Caco-2 (cell line): ENCODE results near the gene MMP20. TPM values are rescaled to one million over a fixed set of nuclear protein-coding genes. Genes with fewer than 3 reads are reported as not detected.

Experiments
- BruUV-seq: library from RNA; stranded (reverse); fragments of 400-500 nt; replicated peaks from 2 replicates; lab custom pipeline; 2021; lab: Mats Ljungman, UMichigan
- CTCF ChIA-PET: fragments of 300-600 bp; sonication (Branson Sonifier 250); formaldehyde crosslinking; loops from one replicate; lab custom pipeline; 2022; ENCODE audit warnings: antibody characterized with exemption; lab: Charles Lee
- POLR2A ChIA-PET: fragments of 300-600 bp; sonication (Branson Sonifier 250); formaldehyde crosslinking; loops from one replicate; lab custom pipeline; 2022; ENCODE audit warnings: antibody characterized with exemption; lab: Charles Lee
- DNase-seq, 2 experiments: peaks; one replicate each; pipeline versions ENCODE4 v3.0.0 to v3.0.0-alpha.2; 2020 to 2022
- H3K27me3 ChIP-seq: replicated peaks from 2 replicates; pipeline ENCODE4 v1.6.0; 2011; ENCODE audit warnings: low read length; ENCODE audit not compliant: control insufficient read depth, insufficient read depth
- H3K36me3 ChIP-seq: 2 replicates; pipeline ENCODE4 v1.5.1; 2011; ENCODE audit warnings: low read length; ENCODE audit not compliant: control insufficient read depth, insufficient read depth
- H3K4me1 ChIP-seq: fragments of 250-450 bp; sonication (Bioruptor Pico); 2 replicates; pipeline ENCODE4 v1.5.1; 2020; ENCODE audit warnings: mild to moderate bottlenecking
- H3K4me3 ChIP-seq: 2 replicates; pipeline ENCODE4 v1.5.1; 2011; ENCODE audit warnings: low read depth, mild to moderate bottlenecking, control low read depth, low read length
- H3K9me3 ChIP-seq: fragments of 250-450 bp; sonication (Bioruptor Pico); 2 replicates; pipeline ENCODE4 v1.5.1; 2020; ENCODE audit warnings: mild to moderate bottlenecking, moderate library complexity
- H3K27ac Mint-ChIP-seq: one replicate; pipeline ENCODE4 v1.8.0; 2022; ENCODE audit warnings: mixed read lengths; ENCODE audit not compliant: unreplicated experiment
- H3K27me3 Mint-ChIP-seq: one replicate; pipeline ENCODE4 v1.8.0; 2022; ENCODE audit warnings: mixed read lengths; ENCODE audit not compliant: insufficient read depth, unreplicated experiment
- H3K36me3 Mint-ChIP-seq: one replicate; pipeline ENCODE4 v1.8.0; 2022; ENCODE audit warnings: mild to moderate bottlenecking, mixed read lengths; ENCODE audit not compliant: insufficient read depth, unreplicated experiment
- H3K4me1 Mint-ChIP-seq: one replicate; pipeline ENCODE4 v1.8.0; 2022; ENCODE audit warnings: low read depth, mixed read lengths; ENCODE audit not compliant: unreplicated experiment
- H3K4me3 Mint-ChIP-seq: one replicate; pipeline ENCODE4 v1.8.0; 2022; ENCODE audit warnings: mild to moderate bottlenecking, moderate library complexity, mixed read lengths; ENCODE audit not compliant: unreplicated experiment
- H3K9me3 Mint-ChIP-seq: one replicate; pipeline ENCODE4 v1.8.0; 2022; ENCODE audit warnings: mixed read lengths; ENCODE audit not compliant: unreplicated experiment
- CTCF ChIP-seq, 2 experiments: fragments of 200-600 bp in 1 of 2; IDR thresholded peaks; 1 replicate in 1 of 2; 2 replicates in 1 of 2; pipeline versions ENCODE4 v1.5.1 to v1.8.0; 2011 to 2022; ENCODE audit warnings: antibody characterized with exemption in 1 of 2, control low read depth in 1 of 2, inconsistent platforms in 1 of 2, low read depth in 1 of 2, low read length in 1 of 2, mild to moderate bottlenecking in 1 of 2, moderate library complexity in 1 of 2; ENCODE audit not compliant: insufficient read depth in 1 of 2, severe bottlenecking in 1 of 2, unreplicated experiment in 1 of 2
- intact Hi-C: fragments of 100-400 bp; cut with micrococcal nuclease; formaldehyde crosslinking; loops from one replicate; pipeline ENCODE4 v1.10.0; 2022; ENCODE audit not compliant: unreplicated experiment
- total RNA-seq: library from RNA; stranded (reverse); gene quantifications from 2 replicates; pipeline ENCODE4 v1.2.3, GENCODE V29; 2022

MMP20 gene
- total RNA-seq, 1 experiment from 2014 or later = not detected

- Histone ChIP-seq H3K27me3 (no peaks in the 10 kb centered on the region), H3K36me3 (no peaks in the 10 kb centered on the region), H3K4me3 (no peak overlapping the region), H3K4me1 (no peaks in the 10 kb centered on the region), H3K9me3 (peaks cover 13% of the 10 kb centered on the region; the same call in 1 of the 2 replicates)
- peaks cover 11% of the 10 kb centered on the region for H3K27me3 Mint-ChIP-seq
- H3K4me3 Mint-ChIP-seq = no peak overlapping the region
- H3K27ac Mint-ChIP-seq = no peak overlapping the region
- CTCF ChIA-PET = interaction anchor here (2.9 kb wide), 1 partner anchor 12 kb away, joined by 11 read pairs; no protein-coding TSS in a partner anchor
- peaks cover 5% of the 10 kb centered on the region for H3K36me3 Mint-ChIP-seq
- H3K4me1 Mint-ChIP-seq = no peaks in the 10 kb centered on the region
- peaks cover 19% of the 10 kb centered on the region for H3K9me3 Mint-ChIP-seq
- intact Hi-C loops = no loop called here
- DNase-seq = no peak
- TF ChIP-seq CTCF (IDR thresholded peaks at IDR 0.05; ENCODE audit: insufficient read depth in 1 of 2, low read depth in 1 of 2, low read length in 1 of 2, severe bottlenecking in 1 of 2, unreplicated experiment in 1 of 2) = no peak
- POLR2A ChIA-PET = no interaction called here
- BruUV-seq = no TSS peak
Observed at GRCh38 chr11:102654761-102655160, 29.6 kb upstream of the MMP20 start.

- BruUV-seq = no TSS peak
- CTCF ChIA-PET = interaction anchor here (2.9 kb wide), 1 partner anchor 13 kb away, joined by 11 read pairs; no protein-coding TSS in a partner anchor
- intact Hi-C loops = no loop called here
- no peak for DNase-seq
- Mint-ChIP-seq H3K27me3 (peaks cover 8% of the 10 kb centered on the region), H3K27ac (no peak overlapping the region), H3K4me3 (no peak overlapping the region), H3K4me1 (no peaks in the 10 kb centered on the region), H3K9me3 (peaks cover 19% of the 10 kb centered on the region), H3K36me3 (peaks cover 5% of the 10 kb centered on the region)
- Histone ChIP-seq H3K27me3 (no peaks in the 10 kb centered on the region), H3K36me3 (no peaks in the 10 kb centered on the region), H3K9me3 (peaks cover 13% of the 10 kb centered on the region; the same call in 1 of the 2 replicates), H3K4me3 (no peak overlapping the region), H3K4me1 (no peaks in the 10 kb centered on the region)
- no peak for TF ChIP-seq CTCF (IDR thresholded peaks at IDR 0.05; ENCODE audit: insufficient read depth in 1 of 2, low read depth in 1 of 2, low read length in 1 of 2, severe bottlenecking in 1 of 2, unreplicated experiment in 1 of 2)
- POLR2A ChIA-PET = no interaction called here
Observed at GRCh38 chr11:102653744-102654291, 28.7 kb upstream of the MMP20 start.

- no peak for DNase-seq
- H3K36me3 ChIP-seq = no peaks in the 10 kb centered on the region
- ChIA-PET POLR2A (interaction anchor here (0.7 kb wide), 1 partner anchor 272 kb away, joined by 3 read pairs; no protein-coding TSS in a partner anchor), CTCF (no interaction called here)
- no peaks in the 10 kb centered on the region for H3K4me1 Mint-ChIP-seq
- H3K27me3 ChIP-seq = no peaks in the 10 kb centered on the region
- H3K36me3 Mint-ChIP-seq = no peaks in the 10 kb centered on the region
- intact Hi-C loops = no loop called here
- TF ChIP-seq CTCF (IDR thresholded peaks at IDR 0.05; ENCODE audit: insufficient read depth in 1 of 2, low read depth in 1 of 2, low read length in 1 of 2, severe bottlenecking in 1 of 2, unreplicated experiment in 1 of 2) = no peak
- BruUV-seq = no TSS peak
- no peak overlapping the region for H3K4me3 ChIP-seq
- H3K9me3 Mint-ChIP-seq = no peaks in the 10 kb centered on the region
- no peaks in the 10 kb centered on the region for H3K9me3 ChIP-seq
- no peaks in the 10 kb centered on the region for H3K4me1 ChIP-seq
- peaks cover 3% of the 10 kb centered on the region for H3K27me3 Mint-ChIP-seq
- H3K27ac Mint-ChIP-seq = no peak overlapping the region
- H3K4me3 Mint-ChIP-seq = no peak overlapping the region
Observed at GRCh38 chr11:102647430-102647829, 22.3 kb upstream of the MMP20 start.
